OCI-LY7 (cell line): ENCODE results near the gene PRCP.

Experiments
- CTCF ChIP-seq: fragments of 200-600 bp; sonication (generic); conservative IDR thresholded peaks from 2 replicates; pipeline ENCODE4 v1.5.1; 2014; ENCODE audit warnings: mild to moderate bottlenecking, antibody characterized with exemption, low read length, moderate library complexity, mixed read lengths
- EZH2phosphoT487 ChIP-seq: fragments of 200-600 bp; sonication (generic); IDR thresholded peaks from 2 replicates; pipeline ENCODE4 v1.6.1; 2018; ENCODE audit warnings: low read depth, borderline replicate concordance, mild to moderate bottlenecking, mixed run types, antibody characterized with exemption, low read length, moderate library complexity, mixed read lengths

- TF ChIP-seq EZH2phosphoT487: no peak
- no peak for TF ChIP-seq CTCF
Measured at GRCh38 chr11:82807646-82808045, 92.6 kb downstream of the PRCP start.
